ENCODE data around the gene SLC16A1.
"Not testable (repeated sequence)": the region's sequence is repeated elsewhere in the genome, so short reads cannot be mapped to it uniquely, and the experiment has no call there.

Gene SLC16A1

DNA sequence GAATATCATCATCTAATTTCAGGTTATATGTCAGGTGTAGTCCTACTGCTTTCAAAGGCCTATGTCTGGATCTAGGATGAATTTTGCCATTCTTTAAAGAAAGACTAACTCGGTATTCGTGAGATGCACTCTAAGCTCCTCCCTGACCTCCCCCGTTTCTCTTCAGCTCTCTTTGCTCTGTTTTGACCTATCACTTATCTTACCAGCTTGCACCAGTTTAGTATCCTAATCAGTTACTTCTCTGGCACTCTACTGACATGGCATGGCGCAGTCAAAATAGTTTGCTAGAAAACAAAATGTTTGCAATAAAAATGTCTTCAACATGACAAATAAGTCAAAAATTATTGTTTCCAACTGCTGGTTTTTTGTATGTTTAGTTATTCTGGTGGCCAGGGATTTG, 8.4 kb upstream of the SLC16A1 start:
- no peak for DNase-seq

DNA sequence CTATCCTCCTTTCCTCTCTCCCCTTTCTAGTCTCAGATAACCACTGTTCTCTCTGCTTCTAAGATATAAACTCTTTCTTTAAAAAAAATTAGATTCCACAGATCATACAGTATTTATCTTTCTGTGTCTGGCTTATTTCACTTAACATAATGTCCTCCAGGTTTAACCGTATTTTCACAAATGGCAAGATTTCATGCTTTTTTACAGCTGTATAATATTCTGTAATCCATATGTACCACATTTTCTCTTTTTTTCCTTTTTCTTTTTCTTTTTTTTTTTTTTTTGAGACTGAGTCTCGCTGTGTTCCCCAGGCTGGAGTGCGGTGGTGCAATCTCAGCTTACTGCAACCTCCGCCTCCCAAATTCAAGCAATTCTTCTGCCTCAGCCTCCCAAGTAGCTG, 5.1 kb upstream of the SLC16A1 start:
- DNase-seq: no peak

GRCh38 chr1:112960384-112960783, 4.4 kb upstream of the SLC16A1 start:
- DNase-seq: no peak

- not testable (repeated sequence) for DNase-seq
Measured at GRCh38 chr1:112958236-112958635, 2.2 kb upstream of the SLC16A1 start.

DNA sequence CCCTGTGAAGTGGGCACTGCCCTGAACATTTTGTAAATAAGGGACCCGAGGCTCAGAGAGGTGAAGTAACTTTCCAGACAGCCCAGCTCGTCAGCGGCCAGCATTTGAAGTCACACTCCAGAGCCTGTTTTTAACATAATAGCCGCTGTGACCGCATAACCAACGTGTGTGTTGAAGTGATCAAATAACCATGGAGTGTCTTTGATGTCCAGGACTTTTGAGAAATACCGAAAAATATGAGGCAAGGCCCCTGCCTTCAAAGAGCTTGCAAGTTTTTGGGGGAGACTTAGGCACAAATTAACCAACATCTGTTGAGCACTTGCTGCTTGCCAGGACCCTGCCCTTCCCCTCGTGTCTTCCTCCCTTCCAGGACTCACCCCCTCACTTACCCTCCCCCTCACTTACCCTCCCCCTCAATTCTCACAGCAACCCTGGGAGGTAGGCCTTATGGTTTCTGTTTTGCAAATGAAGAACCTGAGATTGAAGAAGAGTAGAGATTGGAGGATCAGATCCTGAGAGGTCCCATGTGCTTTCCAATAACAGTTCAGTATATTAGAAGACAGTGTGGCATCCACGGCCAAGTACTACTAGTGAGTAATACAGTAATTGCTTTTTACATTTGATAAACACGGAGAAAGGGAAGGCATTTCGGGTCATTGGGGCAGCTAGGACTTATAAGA, 1.3 kb upstream of the SLC16A1 start:
- DNase-seq: peak; percentile 18

GRCh38 chr1:112956544-112957132, 642 bp upstream of the SLC16A1 start:
- no peak for DNase-seq

DNA sequence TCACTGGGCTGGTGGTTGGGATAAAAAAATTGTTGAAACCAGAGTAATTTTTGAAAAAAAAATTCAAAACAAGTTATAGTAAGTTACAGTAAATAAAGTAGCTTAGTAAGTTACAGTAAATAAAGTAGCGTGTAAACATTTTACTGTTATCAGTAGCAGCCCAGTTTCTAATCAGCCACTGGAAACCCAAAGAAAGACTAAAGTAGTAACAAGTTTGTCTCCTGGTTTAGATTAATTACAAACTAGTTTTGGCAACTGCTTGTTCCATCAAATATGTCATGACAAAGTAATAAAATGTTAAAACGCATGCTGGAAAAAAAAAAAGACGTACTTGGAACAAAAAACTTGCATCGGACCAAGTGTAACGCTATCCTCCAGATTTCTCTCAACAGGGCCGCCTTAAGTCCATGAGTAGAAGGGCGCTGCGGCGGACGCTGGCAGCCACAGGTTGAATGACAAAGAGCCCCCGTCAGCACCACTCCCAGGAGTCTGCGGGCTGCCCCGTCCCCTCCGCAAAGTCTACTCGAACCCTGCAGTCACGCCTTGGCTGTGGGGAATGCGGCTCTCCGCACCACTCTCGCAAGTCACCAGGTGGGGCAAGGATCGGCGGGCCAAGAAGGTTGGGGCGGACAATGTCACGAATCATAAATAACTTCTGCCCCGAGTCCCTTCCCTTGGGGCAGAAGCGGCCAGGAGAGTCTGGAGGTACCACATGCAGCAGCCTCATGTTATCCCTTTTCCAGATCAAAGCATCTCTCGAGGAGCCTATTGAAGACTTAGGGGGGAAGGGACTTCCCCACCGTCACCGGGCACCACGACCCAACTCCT, 837 bp downstream of the SLC16A1 start:
- DNase-seq: peak; percentile 29

- no peak for DNase-seq
Measured at GRCh38 chr1:112954017-112954650, 1.9 kb downstream of the SLC16A1 start.

DNA sequence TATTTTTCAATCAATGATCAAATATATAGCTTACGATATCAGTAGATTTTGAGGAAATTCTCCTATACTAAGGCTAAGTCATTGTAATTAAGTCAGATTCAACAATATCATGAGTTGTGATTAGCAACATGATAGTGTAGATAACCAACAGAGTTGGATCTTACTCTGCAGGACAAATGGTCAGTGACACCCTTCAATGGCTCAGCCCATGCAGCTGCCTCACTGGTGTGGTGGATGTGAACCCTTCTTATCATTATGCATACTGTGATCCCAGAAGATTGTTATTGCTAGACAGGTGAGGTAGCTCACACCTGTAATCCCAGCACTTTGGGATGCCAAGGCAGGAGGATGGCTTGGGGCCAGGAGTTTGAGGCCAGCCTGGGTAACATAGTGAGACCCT, 5.6 kb downstream of the SLC16A1 start:
- DNase-seq: no peak

GRCh38 chr1:112946683-112947082, 9.3 kb downstream of the SLC16A1 start:
- DNase-seq: no peak

DNA sequence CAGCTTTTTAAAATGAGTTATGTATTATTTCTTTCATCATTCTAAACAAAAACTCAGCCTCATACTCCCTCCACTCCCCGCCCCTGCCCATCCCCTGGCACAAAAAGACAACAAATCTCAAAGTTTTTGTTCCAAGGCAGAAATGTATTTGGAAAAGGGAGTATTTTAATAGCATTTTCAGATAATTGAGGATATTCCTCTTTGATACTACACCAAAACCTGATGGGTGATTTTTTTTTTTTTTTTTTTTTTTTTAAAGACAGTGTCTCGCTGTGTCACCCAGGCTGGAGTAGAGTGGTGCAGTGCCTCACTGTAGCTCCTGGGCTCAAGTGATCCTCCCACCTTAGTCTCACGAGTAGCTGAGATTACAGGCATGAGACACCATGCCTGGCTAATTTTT, 16.2 kb downstream of the SLC16A1 start:
- DNase-seq: no peak

- no peak for DNase-seq
Measured at GRCh38 chr1:112938210-112938609, 17.8 kb downstream of the SLC16A1 start.

DNA sequence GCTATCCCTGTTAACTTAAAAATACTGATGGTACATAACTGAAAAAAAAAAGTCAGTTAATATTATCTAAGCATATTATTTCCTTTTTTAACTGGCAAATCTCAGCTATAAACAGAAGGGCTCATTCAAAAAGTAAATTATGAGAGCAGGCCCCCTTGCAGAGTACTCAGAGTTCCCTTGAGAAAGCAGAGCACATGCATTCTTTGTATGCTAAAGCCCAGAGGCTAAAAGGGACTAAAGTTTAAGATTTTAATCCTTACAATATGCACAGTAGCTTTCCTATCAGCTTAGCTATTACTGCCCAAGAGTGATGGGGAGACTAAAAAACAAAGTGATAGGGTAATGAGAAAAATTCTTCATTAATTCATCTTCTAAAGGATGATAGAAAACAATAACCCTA, 18.5 kb downstream of the SLC16A1 start:
- DNase-seq: no peak

GRCh38 chr1:112937070-112937469, 18.9 kb downstream of the SLC16A1 start:
- DNase-seq: no peak

DNA sequence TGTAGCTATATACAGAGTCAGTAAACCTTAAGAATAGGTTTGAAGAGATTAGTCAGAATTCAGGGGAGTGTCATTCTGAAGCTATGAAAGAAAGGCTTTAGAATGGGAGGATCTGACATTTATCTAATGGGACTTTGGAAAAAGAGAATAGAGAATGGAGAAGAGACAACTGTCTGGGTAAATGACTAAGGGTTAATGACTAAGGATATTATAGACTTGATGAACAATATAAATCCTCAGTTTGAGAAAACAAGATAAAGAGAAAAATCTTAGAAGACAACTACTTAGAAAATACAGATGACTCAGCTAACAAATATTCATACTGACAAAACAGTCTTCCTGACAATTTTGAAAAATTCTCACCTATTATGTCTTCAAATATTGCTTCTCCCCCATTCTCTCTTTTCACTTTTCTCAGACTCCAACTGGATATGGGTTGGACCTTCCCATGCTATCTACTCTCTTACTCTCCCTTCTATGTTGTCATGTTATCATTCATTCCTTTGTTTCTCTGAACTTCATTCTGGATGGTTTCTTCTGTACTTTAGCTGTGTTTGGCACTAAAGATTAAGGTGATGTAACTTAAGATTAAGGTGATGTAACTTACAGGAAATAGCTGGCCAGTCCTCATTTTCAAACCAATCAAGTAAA, 20.4 kb downstream of the SLC16A1 start:
- no peak for DNase-seq

DNA sequence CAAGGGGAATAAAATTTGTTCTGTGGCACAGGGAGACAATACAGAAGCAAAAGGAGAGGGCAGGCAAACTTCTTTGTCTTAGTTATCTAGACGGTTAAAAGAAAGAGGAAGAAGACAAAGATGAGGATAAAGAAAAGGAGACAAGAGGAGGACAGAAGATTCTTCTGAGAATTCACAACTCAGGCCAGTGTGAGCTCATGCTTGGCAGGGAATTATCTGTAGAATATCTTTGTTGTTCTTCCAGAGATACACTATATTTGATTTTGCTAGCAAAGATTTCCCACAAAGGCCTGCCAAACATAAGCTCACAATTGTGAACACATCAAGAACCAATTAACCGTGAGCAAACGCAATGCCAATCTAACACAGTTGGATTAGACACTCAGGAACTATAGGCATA, 21.4 kb downstream of the SLC16A1 start:
- DNase-seq: no peak

DNA sequence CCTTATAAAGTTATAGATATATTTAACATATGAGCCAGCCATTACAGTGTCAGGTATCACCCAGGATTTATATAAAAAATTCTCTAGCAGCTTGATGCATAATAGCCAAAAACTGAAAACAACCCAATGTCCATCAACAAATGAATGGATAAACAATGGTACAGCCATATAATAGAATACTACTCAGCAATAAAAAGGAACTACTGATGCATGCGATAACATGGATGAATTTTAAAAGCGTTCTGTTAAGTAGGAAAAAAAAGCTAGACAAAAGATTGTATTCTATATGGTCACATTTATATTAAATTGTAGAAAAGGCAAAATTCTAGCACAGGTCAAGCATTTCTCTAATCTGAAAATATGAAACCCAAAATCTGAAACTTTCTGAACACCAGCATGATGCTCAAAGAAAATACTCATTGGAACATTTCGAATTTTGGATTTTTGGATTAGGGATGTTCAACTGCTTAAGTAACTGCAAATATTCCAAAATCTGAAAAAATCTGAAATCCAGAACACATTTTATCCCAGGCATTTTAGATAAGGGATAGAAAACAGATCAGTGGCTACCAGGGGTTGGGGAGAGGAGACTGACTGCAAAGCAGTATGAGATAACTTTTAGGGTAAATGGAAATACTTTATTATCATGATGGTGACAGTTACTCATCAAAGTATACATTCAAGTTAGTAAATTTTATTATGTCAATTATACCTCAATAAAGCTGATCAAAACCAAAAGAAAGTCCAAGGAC, 22.0 kb downstream of the SLC16A1 start:
- DNase-seq: no peak

GRCh38 chr1:112929979-112930378, 26.0 kb downstream of the SLC16A1 start:
- DNase-seq: no peak

DNA sequence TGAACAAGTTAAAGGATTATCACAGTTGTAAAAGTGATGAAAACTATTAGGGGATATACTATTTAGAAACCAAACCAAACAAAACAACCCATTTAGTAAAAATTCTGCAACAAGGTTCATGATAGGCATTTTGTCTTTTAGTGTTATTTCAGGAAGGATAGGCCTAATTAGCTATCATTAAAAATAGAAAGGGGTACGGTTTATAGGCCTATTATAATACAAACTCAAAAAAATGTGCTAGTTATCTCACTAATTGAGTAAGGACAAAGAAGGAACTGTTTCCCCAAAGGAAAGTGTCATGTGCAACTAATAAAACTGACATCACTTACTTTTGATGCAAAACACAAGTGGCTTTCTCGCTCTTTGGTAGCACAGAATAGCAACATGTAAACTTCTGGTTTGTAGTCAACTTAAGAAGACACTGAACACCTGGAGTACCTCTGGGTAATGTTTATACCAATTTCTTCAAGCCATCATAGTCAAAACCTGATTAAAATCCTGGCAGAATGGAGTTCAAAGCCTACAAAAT, 28.5 kb downstream of the SLC16A1 start:
- DNase-seq: no peak

GRCh38 chr1:112926858-112927257, 29.1 kb downstream of the SLC16A1 start:
- DNase-seq: no peak

DNA sequence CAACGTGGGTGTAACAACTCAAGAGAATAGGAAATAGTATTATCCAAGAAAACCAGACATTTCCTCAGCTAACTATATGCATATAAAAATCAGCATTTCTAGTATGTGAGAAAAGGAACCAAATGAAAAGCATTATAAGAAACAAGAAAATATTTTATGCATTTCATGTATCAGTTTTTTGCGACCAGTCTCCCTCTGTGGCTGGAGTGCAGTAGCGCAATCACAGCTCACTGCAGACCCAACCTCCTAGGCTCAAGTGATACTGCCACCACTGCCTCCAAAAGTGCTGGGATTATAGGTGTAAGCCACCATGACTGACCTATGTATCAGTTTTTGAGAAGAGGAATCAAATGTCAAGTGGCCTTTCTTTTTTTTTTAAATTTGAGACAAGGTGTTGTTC, 31.0 kb downstream of the SLC16A1 start:
- no peak for DNase-seq

DNA sequence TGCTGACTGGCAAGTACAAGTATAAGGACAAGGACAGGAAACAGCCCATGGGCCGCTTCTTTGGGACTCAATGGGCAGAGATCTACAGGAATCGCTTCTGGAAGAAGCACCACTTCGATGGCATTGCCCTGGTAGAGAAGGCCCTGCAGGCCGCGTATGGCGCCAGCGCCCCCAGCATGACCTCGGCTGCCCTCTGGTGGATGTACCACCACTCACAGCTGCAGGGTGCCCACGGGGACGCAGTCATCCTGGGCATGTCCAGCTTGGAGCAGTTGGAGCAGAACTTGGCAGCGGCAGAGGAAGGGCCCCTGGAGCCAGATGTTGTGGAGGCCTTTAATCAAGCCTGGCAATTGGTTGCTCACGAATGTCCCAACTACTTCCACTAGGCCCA, 32.0 kb downstream of the SLC16A1 start:
- no peak for DNase-seq

All from activated CD4-positive, alpha-beta T cell treated with anti-CD3 and anti-CD28 coated beads, Interleukin-2, amount 50 U/mL, for 1 hour (primary cell).